ENCODE data around the gene ANKRD40. TPM values are rescaled to one million over a fixed set of nuclear protein-coding genes. Genes with fewer than 3 reads are reported as not detected.
A peak's percentile ranks its signal among the peaks of the same experiment; 100 is the strongest.

The ANKRD40 gene
- total RNA-seq, 3 donors from 2014 or later: 36.7 to 68.6 (median 38.1) TPM

DNA sequence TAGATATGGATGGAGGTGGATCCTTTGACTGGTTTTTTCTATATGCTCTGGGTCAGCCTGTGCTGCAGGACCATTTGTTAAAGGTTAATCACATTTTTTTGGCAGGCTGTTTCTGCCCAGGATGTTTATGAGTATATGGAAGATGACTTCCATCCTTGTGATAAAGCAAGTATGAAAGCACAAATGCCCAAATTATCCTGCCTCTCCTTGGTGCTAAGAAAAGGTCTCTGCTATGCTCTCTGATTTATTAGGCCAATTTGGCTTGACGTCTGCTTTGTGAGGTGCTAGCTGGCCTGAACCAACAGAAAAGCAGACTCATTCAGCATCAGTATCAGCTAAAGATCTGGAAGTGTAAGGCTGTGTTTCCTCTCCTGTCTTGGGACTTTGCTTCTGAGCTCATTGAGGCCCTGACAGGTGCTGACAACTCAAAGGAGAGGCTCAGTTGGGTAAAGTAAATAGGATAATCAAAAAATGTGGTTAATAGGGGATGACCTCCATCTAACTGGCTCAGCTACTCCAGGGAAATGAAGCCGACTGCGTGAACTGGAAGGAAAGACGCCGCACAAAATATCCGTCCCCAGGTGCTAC is 15.2 kb downstream of the ANKRD40 start:
- no peak for DNase-seq (ENCODE audit: low spot score in 2 of 2)
- Histone ChIP-seq H3K9me3 (no peaks in the 10 kb centered on the region), H3K4me1 (peaks cover 0 to 8% of the 10 kb centered on the region in 2 donors), H3K27ac (peak overlapping the region in 1 of 2 donors; percentile 36), H3K36me3 (no peaks in the 10 kb centered on the region), H3K27me3 (no peaks in the 10 kb centered on the region), H3K4me3 (no peak overlapping the region)
- intact Hi-C loops (cut with DNase I; ENCODE audit: low total_unique reads): no loop called here
- TF ChIP-seq POLR2AphosphoS5 (IDR thresholded peaks at IDR 0.05) (no peak), POLR2A (IDR thresholded peaks at IDR 0.05) (no peak)
- TF ChIP-seq, protein P1, sequence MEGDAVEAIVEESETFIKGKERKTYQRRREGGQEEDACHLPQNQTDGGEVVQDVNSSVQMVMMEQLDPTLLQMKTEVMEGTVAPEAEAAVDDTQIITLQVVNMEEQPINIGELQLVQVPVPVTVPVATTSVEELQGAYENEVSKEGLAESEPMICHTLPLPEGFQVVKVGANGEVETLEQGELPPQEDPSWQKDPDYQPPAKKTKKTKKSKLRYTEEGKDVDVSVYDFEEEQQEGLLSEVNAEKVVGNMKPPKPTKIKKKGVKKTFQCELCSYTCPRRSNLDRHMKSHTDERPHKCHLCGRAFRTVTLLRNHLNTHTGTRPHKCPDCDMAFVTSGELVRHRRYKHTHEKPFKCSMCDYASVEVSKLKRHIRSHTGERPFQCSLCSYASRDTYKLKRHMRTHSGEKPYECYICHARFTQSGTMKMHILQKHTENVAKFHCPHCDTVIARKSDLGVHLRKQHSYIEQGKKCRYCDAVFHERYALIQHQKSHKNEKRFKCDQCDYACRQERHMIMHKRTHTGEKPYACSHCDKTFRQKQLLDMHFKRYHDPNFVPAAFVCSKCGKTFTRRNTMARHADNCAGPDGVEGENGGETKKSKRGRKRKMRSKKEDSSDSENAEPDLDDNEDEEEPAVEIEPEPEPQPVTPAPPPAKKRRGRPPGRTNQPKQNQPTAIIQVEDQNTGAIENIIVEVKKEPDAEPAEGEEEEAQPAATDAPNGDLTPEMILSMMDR (IDR thresholded peaks at IDR 0.05): no peak

DNA sequence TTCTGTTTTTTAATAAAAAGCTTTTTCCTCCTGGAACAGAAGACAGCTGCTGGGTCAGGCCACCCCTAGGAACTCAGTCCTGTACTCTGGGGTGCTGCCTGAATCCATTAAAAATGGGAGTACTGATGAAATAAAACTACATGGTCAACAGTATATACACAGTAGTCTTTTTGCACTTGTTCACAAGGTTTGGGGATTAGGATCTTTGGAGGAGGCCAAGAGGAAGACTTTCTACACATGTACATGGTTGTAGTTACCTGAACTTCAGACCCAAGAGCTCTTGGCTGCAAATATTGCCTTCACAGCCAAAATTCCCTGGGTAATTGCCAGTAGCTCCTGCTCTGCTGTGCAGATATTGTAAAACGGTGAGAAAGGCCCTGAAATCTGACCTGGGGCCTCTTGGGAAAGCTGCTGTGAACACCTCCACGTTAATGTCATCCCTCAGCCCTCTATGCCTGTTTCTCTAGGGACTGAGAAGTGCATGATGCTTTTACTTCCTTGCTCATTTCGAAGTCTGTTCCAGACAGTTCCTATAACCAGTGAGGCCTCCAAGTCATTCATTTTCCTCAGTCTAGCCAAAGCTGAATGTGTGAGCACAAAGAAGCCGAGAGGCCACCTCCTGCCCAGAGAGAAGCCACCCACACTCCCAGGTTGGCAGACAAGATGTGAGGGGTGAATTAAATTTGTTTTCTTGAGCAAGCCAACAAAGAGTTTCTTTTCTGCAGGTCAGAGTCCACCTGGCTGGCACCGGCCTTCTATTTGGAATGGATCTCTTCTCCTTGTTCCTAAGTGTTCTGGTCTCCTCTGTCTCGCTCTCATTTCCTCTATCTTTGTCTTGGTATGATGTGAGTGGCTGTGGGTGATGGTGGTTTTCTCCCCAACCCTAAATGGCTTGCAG is 15.9 kb downstream of the ANKRD40 start:
- no peaks in the 10 kb centered on the region for H3K36me3 ChIP-seq
- no peak overlapping the region for H3K4me3 ChIP-seq
- intact Hi-C loops (cut with DNase I; ENCODE audit: low total_unique reads): no loop called here
- no peak for TF ChIP-seq POLR2AphosphoS5 (IDR thresholded peaks at IDR 0.05)
- TF ChIP-seq, protein P1 (IDR thresholded peaks at IDR 0.05): no peak
- no peak for TF ChIP-seq POLR2A (IDR thresholded peaks at IDR 0.05)
- H3K27ac ChIP-seq: peak overlapping the region in 1 of 2 donors; percentile 36
- H3K4me1 ChIP-seq: peaks cover 2 to 12% of the 10 kb centered on the region in 2 donors
- H3K27me3 ChIP-seq: no peaks in the 10 kb centered on the region
- H3K9me3 ChIP-seq: no peaks in the 10 kb centered on the region
- no peak for DNase-seq (ENCODE audit: low spot score in 2 of 2)

DNA sequence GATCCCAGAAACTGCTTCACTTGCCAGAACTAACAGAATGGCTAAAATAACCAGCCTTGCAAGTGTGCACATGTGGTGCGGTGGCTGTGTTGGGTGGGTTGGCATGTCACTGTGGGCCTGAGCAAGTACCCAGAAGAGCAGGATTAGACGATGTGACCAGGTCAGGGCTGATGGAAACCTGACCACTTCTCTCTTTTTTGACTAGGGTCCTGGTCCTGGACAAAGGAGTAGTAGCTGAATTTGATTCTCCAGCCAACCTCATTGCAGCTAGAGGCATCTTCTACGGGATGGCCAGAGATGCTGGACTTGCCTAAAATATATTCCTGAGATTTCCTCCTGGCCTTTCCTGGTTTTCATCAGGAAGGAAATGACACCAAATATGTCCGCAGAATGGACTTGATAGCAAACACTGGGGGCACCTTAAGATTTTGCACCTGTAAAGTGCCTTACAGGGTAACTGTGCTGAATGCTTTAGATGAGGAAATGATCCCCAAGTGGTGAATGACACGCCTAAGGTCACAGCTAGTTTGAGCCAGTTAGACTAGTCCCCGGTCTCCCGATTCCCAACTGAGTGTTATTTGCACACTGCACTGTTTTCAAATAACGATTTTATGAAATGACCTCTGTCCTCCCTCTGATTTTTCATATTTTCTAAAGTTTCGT is 16.7 kb downstream of the ANKRD40 start:
- DNase-seq (ENCODE audit: low spot score in 2 of 2): no peak
- Histone ChIP-seq H3K4me3 (no peak overlapping the region), H3K4me1 (peaks cover 10 to 12% of the 10 kb centered on the region in 2 donors), H3K27me3 (no peaks in the 10 kb centered on the region), H3K9me3 (no peaks in the 10 kb centered on the region), H3K27ac (no peak overlapping the region), H3K36me3 (no peaks in the 10 kb centered on the region)
- intact Hi-C loops (cut with DNase I; ENCODE audit: low total_unique reads): no loop called here
- TF ChIP-seq, protein P1 (IDR thresholded peaks at IDR 0.05): no peak
- TF ChIP-seq POLR2AphosphoS5 (IDR thresholded peaks at IDR 0.05) (no peak), POLR2A (IDR thresholded peaks at IDR 0.05) (no peak)

DNA sequence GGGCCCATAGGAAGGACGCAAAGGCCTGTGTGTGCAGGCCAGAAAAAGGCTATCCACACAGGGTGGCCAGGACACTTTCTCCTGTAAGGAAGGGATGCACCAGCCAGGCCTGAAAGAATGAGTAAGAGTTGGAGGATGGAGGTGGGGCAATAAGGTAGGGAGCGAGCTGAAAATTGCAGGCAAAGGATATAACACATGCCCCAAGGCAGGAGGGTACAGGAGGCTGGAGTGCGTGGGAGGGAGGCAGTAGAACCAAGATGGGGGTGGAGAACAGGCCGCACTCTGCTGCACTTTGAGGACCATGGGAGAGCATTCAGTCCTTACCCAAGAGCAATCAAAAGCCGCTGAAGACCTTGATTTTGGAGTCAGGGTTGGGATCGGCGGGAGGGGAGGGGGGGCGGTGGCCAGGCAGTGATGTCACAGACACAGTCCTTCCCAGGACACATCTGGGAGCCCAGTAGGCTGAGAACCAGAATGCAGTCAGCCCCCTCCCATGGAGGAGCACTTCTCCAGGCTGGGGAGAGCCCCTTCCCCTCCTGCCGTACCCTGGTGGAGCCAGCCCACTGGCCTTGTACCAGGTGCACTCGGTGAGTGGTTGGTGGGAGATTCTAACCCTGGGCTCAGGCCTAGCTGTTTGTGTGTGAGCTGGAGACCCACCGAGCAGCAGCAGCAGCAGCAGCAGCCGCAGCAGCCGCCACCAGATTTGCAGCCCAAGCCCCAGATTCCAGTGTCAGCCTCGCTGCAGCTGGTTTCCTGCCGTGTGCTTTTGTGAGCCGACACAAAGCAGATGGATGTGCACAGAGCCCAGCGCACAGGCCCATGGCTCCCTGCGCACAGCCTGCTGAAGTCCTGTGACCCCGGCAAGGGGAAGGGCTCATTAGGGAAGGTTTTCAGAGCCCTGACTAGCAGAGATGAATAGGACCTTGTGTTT is 17.5 kb downstream of the ANKRD40 start:
- H3K27ac ChIP-seq: no peak overlapping the region
- H3K36me3 ChIP-seq: no peaks in the 10 kb centered on the region
- H3K9me3 ChIP-seq: no peaks in the 10 kb centered on the region
- TF ChIP-seq, protein P1 (IDR thresholded peaks at IDR 0.05): no peak
- TF ChIP-seq POLR2AphosphoS5 (IDR thresholded peaks at IDR 0.05) (no peak), POLR2A (IDR thresholded peaks at IDR 0.05) (no peak)
- H3K27me3 ChIP-seq: no peaks in the 10 kb centered on the region
- no peak overlapping the region for H3K4me3 ChIP-seq
- intact Hi-C loops (cut with DNase I; ENCODE audit: low total_unique reads): loop anchor here (10.0 kb wide), 1 partner anchor 55 kb away; the partner anchor contains the start of gene ABCC3
- peaks cover 10 to 12% of the 10 kb centered on the region in 2 donors for H3K4me1 ChIP-seq
- no peak for DNase-seq (ENCODE audit: low spot score in 2 of 2)

All from breast epithelium (tissue), 4 donors.